ENCODE measurements around the gene ERAP2.
"Not testable (repeated sequence)": the region's sequence is repeated elsewhere in the genome, so short reads cannot be mapped to it uniquely, and the experiment has no call there.

ERAP2 gene

DNA sequence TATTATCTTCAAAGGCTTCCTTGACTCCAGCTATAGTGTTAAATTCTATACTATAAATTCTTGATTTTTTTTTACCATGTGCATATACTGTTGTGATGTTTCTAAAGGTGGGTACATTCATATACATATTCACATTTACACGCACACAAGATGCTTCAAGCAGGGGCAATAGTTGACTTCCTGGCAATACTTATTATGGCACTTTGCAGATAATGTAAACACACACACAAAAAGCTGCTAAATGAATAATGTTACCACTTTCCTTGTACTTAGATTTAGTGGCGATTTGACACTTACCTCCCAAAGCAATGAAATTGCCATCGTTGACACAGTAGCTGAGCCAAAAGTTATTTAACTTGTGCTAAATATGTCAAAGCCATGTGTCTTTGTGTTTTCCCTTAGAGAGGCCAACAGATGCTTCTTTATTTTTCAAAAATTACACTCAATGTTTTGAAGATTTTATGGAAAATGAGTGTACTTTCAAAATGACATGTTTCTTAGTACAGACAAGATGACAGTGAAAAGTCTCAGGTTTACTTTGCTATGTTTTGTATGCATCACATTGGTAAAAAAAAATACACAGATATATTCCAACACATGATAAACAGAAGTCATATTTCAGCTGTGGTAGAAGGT is 12.2 kb upstream of the ERAP2 start:
- DNase-seq (ENCODE audit: low read depth in 3 of 3) = no peak

DNA sequence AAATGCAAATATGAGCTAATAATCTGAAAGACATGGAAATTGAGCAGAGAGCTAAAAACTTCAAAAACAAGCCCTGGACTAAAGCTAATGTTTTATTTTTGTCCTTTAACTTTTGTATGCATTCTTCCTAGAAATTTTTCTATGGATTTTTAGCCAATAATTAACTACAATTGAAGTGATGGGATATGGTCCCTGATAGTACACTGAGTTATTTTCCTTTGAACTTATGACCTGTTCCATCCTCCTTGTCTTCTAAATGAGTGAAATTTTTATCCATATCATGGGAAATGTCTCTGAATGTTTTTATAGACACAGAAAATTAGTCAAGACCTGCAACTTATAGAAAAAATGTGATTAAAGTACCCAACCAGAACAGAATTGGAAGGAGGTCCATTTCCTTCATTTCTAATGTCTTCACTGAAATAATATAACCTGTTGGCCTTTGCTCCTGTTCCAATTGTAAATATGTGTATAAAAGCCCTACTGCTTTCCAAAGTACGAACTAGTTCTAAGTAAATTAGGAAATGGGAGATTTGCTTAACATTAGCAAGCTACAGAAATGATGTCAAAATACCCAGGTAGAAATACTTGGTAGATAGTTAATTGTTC is 11.3 kb upstream of the ERAP2 start:
- no peak for DNase-seq (ENCODE audit: low read depth in 3 of 3)

DNA sequence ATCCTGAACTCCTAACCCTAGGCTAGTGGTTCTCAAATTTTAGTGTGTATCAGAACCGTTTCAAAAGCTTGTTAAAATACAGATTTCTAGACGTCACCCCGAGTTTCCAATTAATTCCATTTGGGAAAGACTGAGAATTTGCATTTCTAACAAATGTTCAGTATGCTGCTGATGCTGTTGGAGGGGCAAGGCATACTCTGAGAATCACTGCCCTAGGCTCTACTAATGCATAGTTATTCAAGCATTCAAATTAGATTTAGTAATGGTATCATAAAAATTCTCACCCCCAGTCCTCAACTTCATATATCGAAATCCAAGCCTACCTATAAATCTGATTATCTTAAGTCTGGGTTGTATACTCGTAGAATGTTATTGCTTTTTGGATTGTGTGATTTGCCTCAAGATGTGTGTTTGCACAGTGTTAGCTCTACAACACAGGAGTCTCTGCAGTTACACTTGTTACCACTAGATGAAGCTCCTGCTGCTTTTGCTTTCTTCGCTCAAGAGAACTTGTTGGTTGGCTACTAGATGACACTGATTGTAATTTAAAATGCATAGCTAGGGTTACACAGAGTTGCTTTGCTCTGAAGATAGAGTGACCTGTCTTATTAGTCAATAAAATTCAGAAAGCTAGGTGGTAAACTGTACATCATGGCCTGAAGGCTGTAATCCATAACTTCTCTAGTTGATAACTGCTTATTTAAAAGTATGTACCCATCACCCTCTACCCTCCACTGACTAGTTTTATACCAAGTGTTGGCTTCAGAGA is 7.5 kb upstream of the ERAP2 start:
- no peak for DNase-seq (ENCODE audit: low read depth in 3 of 3)

- DNase-seq (ENCODE audit: low read depth in 3 of 3) = no peak
Measured at GRCh38 chr5:96869372-96869641, 7.0 kb upstream of the ERAP2 start.

DNA sequence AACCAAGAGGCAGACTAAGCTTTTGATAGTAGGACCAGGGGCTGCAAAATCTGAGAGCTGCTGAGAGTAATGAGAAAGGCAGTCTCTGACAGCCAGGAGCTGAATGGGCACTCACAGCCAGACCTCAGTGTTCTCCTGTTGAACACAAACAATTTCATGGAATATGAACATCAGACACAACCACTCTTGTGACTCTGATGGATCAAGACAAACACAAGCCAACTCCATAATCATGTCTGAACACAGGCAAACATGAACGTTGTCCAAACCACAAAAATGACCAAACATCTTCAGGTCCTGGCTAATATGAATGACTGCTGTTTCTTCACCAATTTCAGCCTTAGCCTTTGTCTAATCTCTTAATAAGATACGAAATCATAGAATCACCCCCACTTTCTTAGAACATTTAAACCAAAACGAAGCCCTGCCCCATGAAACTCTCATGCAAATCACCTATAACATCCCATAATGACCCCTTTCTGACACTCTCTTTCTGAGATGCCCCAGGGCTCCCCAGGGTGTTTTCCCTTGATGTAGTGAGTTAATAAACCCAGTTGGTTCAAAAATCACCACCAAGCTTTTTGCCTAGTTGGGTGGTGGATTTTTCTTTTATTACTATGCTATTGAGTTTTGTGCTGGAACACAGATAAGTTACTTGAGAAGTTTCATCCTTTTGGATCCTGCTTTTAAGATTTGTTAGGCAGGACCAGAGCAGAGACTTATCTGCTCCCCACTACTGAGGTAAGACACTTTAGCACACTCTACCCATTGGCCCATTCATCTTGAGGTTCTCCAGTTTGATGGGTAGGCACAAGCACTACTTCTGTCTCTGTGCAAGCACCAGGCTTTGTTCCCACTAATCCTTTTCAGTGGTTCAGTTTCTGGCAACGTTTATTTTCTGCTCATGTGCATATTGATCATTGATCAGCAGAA is 5.9 kb upstream of the ERAP2 start:
- no peak for DNase-seq (ENCODE audit: low read depth in 3 of 3)

GRCh38 chr5:96871027-96871399 is 5.3 kb upstream of the ERAP2 start:
- DNase-seq (ENCODE audit: low read depth in 3 of 3) = no peak

- no peak for DNase-seq (ENCODE audit: low read depth in 3 of 3)
Measured at GRCh38 chr5:96871686-96872085, 4.6 kb upstream of the ERAP2 start.

DNA sequence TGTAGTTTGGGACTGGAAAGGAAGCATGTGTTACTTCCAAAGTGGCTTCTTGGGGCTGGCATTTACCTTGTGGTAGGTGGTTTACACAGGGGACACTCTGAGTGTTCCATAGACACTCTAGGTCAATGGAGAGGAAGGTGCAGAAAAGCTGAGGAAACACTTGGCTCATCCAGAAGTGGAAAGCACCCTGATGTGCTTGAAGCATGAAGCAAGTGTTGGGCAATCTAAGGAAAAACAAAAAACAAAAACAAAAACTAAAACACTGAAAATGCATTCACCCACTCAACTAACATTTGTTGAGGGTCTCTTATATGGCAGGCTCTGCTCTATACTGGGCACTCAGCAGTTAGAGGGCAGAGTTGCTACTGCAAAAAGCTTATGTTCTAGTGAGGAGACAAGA is 2.9 kb upstream of the ERAP2 start:
- no peak for DNase-seq (ENCODE audit: low read depth in 3 of 3)

DNA sequence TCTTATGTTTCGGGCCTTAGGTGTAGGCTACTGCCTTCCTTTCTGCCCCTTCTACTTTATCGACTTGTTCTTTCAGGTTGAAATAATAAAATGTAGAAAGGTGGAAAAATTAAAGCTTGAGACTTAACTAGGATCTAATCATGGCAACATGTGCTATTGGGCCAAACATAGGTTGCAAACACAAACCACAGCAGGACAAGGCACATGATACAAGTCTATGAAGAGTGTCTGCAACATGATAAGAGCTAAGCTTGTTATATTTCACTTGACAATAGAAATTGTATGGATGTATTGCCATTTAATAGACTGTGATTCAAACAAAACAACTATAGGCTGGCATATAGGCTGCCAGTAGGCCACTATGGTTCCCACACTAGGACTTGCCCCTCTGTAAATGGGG is 1.7 kb upstream of the ERAP2 start:
- DNase-seq (ENCODE audit: low read depth in 3 of 3) = no peak

GRCh38 chr5:96875791-96876291 is 459 bp upstream of the ERAP2 start:
- DNase-seq (ENCODE audit: low read depth in 3 of 3) = no peak

DNA sequence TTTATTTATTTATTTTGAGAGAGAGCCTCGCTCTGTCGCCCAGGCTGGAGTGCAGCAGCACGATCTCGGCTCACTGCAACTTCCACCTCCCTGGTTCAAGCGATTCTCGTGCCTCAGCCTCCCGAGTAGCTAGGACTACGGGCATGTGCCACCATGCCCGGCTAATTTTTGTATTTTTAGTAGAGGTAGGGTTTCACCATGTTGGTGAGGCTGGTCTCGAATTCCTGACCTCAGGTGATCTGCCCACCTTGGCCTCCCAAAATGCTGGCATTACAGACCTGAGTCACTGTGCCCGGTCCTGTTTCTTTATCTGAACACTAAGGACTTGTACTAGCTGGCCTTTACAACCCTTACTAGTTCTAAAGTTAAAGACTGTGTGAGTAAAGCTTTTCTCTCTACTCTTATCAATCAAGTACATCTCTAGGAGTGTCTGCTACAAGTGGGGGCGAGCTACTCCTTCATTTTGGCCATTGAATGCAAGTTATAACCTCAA is 723 bp downstream of the ERAP2 start:
- DNase-seq (ENCODE audit: low read depth in 3 of 3) = not testable (repeated sequence)

GRCh38 chr5:96879665-96880064 is 3.4 kb downstream of the ERAP2 start:
- no peak for DNase-seq (ENCODE audit: low read depth in 3 of 3)

GRCh38 chr5:96880444-96881164 is 4.3 kb downstream of the ERAP2 start:
- no peak for DNase-seq (ENCODE audit: low read depth in 3 of 3)

DNA sequence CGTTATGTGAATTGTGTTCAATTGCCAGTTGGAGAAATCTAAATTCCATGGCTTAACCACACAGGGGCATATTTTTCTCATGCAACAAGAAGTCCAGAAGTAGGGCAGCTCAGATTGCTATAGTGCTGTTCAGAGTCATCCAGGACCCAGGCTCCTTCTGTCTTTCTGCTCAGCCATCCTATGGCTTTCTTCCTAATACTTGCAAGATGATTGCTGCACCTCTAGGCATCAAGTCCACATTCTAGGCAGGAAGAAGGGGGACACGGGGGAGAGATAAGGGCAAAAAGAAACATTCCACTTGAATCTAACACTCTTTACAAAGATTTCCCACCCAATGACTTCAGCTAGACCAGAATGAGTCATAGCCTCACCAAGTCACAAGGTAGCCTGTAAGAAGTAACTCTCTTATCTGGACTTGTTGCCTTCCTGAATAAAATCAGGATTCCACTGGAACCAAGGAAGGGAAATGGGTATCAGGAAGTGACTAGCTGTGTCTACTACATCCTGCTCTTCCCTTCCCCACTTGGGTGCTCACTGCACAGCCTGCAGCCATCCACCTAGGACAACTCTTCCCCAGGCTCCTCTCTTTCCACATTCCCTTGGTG is 5.3 kb downstream of the ERAP2 start:
- no peak for DNase-seq (ENCODE audit: low read depth in 3 of 3)

- no peak for DNase-seq (ENCODE audit: low read depth in 3 of 3)
Measured at GRCh38 chr5:96883871-96884270, 7.6 kb downstream of the ERAP2 start.

GRCh38 chr5:96884995-96885394 is 8.7 kb downstream of the ERAP2 start:
- no peak for DNase-seq (ENCODE audit: low read depth in 3 of 3)

GRCh38 chr5:96885518-96886338 is 9.4 kb downstream of the ERAP2 start:
- no peak for DNase-seq (ENCODE audit: low read depth in 3 of 3)

DNA sequence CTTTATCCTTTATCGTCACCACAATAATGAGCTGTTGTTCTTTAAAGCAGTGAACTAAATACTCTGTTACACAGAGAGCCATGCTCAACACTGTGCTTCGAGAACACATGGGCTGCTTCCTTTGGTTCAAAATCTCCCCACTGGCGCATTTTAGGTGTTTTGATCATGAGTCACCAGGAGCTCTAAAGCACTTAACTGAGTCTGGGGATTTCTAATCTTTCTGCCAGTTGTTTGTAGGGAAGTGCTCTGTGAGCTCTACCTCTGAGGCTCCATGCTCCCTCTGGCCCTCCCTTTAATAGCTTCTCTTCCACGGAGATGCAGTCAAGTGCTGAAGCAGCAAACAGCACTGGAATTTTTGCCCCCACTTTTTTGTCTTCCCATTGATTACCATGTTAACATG is 17.0 kb downstream of the ERAP2 start:
- DNase-seq (ENCODE audit: low read depth in 3 of 3) = no peak

DNA sequence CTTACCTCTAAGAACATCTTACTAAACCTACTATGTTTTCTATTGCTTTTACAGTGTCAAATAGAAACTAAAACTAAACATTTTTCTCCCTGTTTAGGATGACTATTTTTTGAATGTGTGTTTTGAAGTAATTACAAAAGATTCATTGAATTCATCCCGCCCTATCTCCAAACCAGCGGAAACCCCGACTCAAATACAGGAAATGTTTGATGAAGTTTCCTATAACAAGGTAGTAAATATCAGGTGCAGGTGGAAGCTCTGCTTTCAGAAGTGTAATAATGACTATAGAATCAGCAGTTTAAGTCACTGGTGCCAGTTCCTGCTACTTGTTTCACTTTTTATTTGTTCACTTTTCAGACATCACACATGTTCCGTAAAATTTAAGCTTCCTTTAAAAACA is 20.0 kb downstream of the ERAP2 start:
- DNase-seq (ENCODE audit: low read depth in 3 of 3) = no peak

DNA sequence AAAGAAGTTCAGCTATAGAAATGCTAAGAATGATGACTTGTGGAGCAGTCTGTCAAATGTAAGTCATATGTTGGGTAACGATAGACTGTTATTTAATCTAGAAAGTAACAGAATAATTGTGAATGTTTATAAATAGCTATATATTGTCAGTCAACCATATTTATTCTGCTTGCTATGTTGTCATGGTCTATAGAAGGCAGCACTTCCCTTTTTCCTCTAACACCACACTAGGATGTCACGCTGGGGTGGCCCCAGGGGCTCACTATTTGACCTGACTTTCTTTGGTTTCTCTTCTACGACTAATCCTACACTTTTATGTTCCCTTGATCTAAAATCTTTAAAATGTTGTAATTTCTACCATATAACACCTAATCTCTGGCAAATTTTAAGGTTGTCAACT is 20.5 kb downstream of the ERAP2 start:
- no peak for DNase-seq (ENCODE audit: low read depth in 3 of 3)

Measured in stimulated activated CD4-positive, alpha-beta T cell treated with anti-CD3 and anti-CD28 coated beads, TNF-alpha, amount 100 ng/mL, for 48 hours (primary cell).